A549 treated with ZK216348 at 1 μM for 4 hours (cell line): ENCODE measurements around the gene FAM180A. TPM values are rescaled to one million over a fixed set of nuclear protein-coding genes. Genes with fewer than 3 reads are reported as not detected.

Experiments
- total RNA-seq: library from RNA; stranded (reverse); fragments of 200-300 nt; extraction: Qiagen RNA extraction; gene quantifications from 5 replicates; pipeline ENCODE4 v1.2.3, GENCODE V29; 2022; ENCODE audit warnings: low read depth

FAM180A gene
- not detected in 5 replicates for total RNA-seq

DNA sequence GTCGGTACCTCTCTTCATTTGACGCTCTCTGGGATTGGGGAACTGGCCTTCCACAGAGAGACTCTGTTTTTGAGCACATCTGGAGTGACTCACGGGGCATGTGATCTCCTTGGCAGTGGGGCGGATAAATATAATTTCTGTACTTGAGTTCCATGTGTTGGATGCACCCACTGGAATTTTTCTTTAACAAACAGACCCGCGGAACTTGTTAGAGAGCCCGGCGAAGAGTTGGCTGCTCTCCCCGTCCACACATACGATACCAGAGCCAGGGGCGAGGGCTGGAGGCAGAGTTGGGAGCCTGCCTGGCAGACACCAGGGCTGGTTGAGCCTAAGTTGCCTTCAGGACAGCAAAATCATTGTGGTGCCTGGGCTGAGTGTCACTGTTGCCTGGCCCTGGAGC, at the start of gene FAM180A:
FAM180A (minus strand) TSS at position 44 of the 400 bp plus-strand sequence. CDS start 233 bp downstream, outside the sequence.

DNA sequence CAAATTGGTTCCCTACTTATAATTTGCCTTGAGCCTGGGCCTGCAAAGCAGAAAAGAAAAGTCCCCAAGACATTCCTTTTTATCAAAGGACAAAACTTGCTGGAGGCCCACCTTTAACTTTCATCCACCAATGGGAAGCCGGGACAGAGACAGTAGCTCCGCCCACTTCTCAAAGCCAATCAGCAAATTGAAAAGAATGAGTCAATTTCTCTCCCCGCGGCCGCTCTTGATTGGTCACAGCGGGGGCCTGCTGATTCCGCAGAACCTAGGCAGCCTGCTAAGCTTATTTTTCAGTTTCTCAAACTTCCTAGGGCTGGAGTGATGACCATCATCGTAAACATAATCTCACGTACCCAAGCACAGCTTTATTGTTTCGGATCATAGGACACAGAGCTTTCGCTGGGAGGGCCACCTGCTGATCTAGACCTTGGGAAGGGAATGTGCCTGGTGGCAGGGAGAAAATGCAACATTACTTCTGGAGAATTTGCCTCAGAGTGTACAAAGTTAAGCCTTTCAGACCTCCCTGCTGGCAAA, 20.4 kb downstream of the FAM180A start, which contains the start of gene SLC13A4:
SLC13A4 (minus strand) TSS at position 51 of the 534 bp plus-strand sequence. CDS start 690 bp downstream, outside the sequence.

Other genes with a start within 250 kb of the FAM180A start
- gene CNOT4, start 238.7 kb downstream of the FAM180A start, total RNA-seq: 9.0 to 12.7 TPM (median 11.4 TPM) in 5 replicates
- 48.2 to 53.2 TPM (median 51.6 TPM) in 5 replicates for gene NUP205, start 190.9 kb downstream of the FAM180A start, total RNA-seq
- gene STMP1, start 86.3 kb downstream of the FAM180A start, total RNA-seq: 20.8 to 37.3 TPM (median 30.8 TPM) in 5 replicates
- not detected in 5 replicates for gene SLC13A4, start 20.6 kb downstream of the FAM180A start, total RNA-seq
- gene MTPN, start 228.5 kb upstream of the FAM180A start, total RNA-seq: 72.1 to 135 TPM (median 118 TPM) in 5 replicates